Measurements from ENCODE around the gene SND1.
"Not testable (repeated sequence)": the region's sequence is repeated elsewhere in the genome, so short reads cannot be mapped to it uniquely, and the experiment has no call there.

The SND1 gene

GRCh38 chr7:127653396-127653795 is 1.4 kb downstream of the SND1 start:
- DNase-seq = no peak

GRCh38 chr7:127654404-127655394 is 2.7 kb downstream of the SND1 start:
- DNase-seq = no peak

- DNase-seq = no peak
Measured at GRCh38 chr7:127655720-127656119, 3.7 kb downstream of the SND1 start.

GRCh38 chr7:127657500-127657899 is 5.5 kb downstream of the SND1 start:
- DNase-seq = no peak

- no peak for DNase-seq
Measured at GRCh38 chr7:127658970-127659630, 7.1 kb downstream of the SND1 start.

GRCh38 chr7:127665922-127666321 is 13.9 kb downstream of the SND1 start:
- no peak for DNase-seq

- DNase-seq = no peak
Measured at GRCh38 chr7:127666602-127667001, 14.6 kb downstream of the SND1 start.

- no peak for DNase-seq
Measured at GRCh38 chr7:127667017-127667670, 15.2 kb downstream of the SND1 start.

GRCh38 chr7:127667759-127668530 is 16.0 kb downstream of the SND1 start:
- DNase-seq = no peak

- DNase-seq = no peak
Measured at GRCh38 chr7:127671341-127671740, 19.3 kb downstream of the SND1 start.

- no peak for DNase-seq
Measured at GRCh38 chr7:127673902-127674301, 21.9 kb downstream of the SND1 start.

GRCh38 chr7:127674361-127674760 is 22.4 kb downstream of the SND1 start:
- DNase-seq = no peak

GRCh38 chr7:127674923-127675322 is 22.9 kb downstream of the SND1 start:
- DNase-seq = not testable (repeated sequence)

- no peak for DNase-seq
Measured at GRCh38 chr7:127675721-127676120, 23.7 kb downstream of the SND1 start.

GRCh38 chr7:127677433-127678230 is 25.6 kb downstream of the SND1 start:
- no peak for DNase-seq

GRCh38 chr7:127678337-127678736 is 26.3 kb downstream of the SND1 start:
- DNase-seq = no peak

GRCh38 chr7:127678947-127679346 is 27.0 kb downstream of the SND1 start:
- DNase-seq = no peak

GRCh38 chr7:127680983-127681382 is 29.0 kb downstream of the SND1 start:
- DNase-seq = no peak

GRCh38 chr7:127682140-127682539 is 30.1 kb downstream of the SND1 start:
- no peak for DNase-seq

- DNase-seq = no peak
Measured at GRCh38 chr7:127683776-127684681, 32.0 kb downstream of the SND1 start.
